ENCODE results near the gene C10orf105. TPM values are rescaled to one million over a fixed set of nuclear protein-coding genes. Genes with fewer than 3 reads are reported as not detected.

Gene C10orf105
- polyA plus RNA-seq, 1 of the 3 experiments (the other 2 are of a cell fraction): not detected

DNA sequence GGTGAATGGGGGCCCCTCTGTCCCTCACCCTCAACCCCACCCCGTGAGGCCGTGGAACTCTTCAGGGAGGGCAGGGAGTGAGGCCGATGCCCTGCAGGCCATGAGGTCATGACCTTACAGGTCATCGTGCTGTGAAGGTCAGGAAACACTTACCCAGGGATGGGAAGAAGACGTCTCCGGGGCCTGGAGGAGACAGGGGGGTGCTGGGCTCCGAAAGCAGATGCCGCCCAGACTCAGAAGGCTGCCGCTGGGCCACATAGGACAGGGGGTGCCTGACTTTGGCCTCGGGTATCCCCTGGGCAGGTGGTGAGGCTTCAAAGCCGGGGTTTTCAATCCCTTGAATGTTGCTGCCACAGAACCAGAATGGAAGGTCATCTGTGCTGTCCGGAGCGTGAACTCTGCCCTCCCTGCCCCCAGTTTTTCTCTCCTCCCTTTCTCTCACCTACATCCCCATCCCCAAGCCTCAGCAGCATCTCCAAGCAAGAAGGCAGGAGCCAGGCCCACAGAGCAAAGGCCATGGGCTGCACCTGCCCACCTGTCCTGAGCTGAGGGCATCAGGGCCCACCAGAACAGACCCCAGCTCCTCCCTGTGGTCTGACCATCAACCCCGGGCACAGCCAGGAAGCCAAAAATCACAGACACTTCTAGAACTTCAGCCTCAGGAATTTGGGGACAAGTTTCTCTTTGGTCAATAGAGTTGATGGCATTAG, 32.1 kb upstream of the C10orf105 start:
- no peak overlapping the region for H2AFZ ChIP-seq (ENCODE audit: low read depth)
- H3K4me1 ChIP-seq (ENCODE audit: control insufficient read depth in 1 of 2, insufficient read depth in 2 of 2, low read depth in 1 of 2, low read length in 1 of 2): peaks cover 0 to 25% of the 10 kb centered on the region in 2 experiments; a peak in 1 of 4 replicates
- no peak overlapping the region for H3K4me2 ChIP-seq
- DNase-seq: no peak
- no peaks in the 10 kb centered on the region for H3K27me3 ChIP-seq (ENCODE audit: insufficient read depth)
- no peaks in the 10 kb centered on the region for H3K9me3 ChIP-seq
- TF ChIP-seq ELF1 (IDR thresholded peaks at IDR 0.05) (no peak), CTCF (IDR thresholded peaks at IDR 0.05) (no peak), RXRA (IDR thresholded peaks at IDR 0.05; ENCODE audit: borderline replicate concordance, low read depth) (no peak), MXI1 (IDR thresholded peaks at IDR 0.05; ENCODE audit: low read depth, low read length) (no peak), FOXJ3 (CRISPR knock-in tag; IDR thresholded peaks at IDR 0.05) (no peak), RAD21 (IDR thresholded peaks at IDR 0.05; ENCODE audit: low read length) (no peak), RFX5 (IDR thresholded peaks at IDR 0.05; ENCODE audit: low read length) (no peak), TCF12 (IDR thresholded peaks at IDR 0.05) (no peak), TEAD4 (IDR thresholded peaks at IDR 0.05; ENCODE audit: borderline replicate concordance, insufficient read depth) (no peak), EP300 (IDR thresholded peaks at IDR 0.05; ENCODE audit: borderline replicate concordance in 1 of 2, low read depth in 1 of 2, low read length in 1 of 2) (no peak), MAX (IDR thresholded peaks at IDR 0.05; ENCODE audit: low read depth) (no peak), CHD2 (IDR thresholded peaks at IDR 0.05; ENCODE audit: low read length, partially characterized antibody) (no peak)
- TF ChIP-seq, protein P1, sequence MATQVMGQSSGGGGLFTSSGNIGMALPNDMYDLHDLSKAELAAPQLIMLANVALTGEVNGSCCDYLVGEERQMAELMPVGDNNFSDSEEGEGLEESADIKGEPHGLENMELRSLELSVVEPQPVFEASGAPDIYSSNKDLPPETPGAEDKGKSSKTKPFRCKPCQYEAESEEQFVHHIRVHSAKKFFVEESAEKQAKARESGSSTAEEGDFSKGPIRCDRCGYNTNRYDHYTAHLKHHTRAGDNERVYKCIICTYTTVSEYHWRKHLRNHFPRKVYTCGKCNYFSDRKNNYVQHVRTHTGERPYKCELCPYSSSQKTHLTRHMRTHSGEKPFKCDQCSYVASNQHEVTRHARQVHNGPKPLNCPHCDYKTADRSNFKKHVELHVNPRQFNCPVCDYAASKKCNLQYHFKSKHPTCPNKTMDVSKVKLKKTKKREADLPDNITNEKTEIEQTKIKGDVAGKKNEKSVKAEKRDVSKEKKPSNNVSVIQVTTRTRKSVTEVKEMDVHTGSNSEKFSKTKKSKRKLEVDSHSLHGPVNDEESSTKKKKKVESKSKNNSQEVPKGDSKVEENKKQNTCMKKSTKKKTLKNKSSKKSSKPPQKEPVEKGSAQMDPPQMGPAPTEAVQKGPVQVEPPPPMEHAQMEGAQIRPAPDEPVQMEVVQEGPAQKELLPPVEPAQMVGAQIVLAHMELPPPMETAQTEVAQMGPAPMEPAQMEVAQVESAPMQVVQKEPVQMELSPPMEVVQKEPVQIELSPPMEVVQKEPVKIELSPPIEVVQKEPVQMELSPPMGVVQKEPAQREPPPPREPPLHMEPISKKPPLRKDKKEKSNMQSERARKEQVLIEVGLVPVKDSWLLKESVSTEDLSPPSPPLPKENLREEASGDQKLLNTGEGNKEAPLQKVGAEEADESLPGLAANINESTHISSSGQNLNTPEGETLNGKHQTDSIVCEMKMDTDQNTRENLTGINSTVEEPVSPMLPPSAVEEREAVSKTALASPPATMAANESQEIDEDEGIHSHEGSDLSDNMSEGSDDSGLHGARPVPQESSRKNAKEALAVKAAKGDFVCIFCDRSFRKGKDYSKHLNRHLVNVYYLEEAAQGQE (IDR thresholded peaks at IDR 0.05; ENCODE audit: low read depth, low read length): no peak
- TF ChIP-seq, protein P2, sequence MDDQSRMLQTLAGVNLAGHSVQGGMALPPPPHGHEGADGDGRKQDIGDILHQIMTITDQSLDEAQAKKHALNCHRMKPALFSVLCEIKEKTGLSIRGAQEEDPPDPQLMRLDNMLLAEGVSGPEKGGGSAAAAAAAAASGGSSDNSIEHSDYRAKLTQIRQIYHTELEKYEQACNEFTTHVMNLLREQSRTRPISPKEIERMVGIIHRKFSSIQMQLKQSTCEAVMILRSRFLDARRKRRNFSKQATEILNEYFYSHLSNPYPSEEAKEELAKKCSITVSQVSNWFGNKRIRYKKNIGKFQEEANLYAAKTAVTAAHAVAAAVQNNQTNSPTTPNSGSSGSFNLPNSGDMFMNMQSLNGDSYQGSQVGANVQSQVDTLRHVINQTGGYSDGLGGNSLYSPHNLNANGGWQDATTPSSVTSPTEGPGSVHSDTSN (IDR thresholded peaks at IDR 0.05): no peak
- H3K27ac ChIP-seq (ENCODE audit: low read depth in 2 of 2, low read length in 1 of 2): no peak overlapping the region
- no peaks in the 10 kb centered on the region for H3K36me3 ChIP-seq (replicated peaks in 1 of 2; ENCODE audit: control insufficient read depth in 1 of 2, insufficient read depth in 2 of 2, low read length in 1 of 2)
- POLR2A ChIA-PET: interaction anchor here (1.5 kb wide), 1 partner anchor 130 kb away, joined by 4 read pairs; no protein-coding TSS in a partner anchor
- no peak overlapping the region for H3K4me3 ChIP-seq (ENCODE audit: low read depth in 2 of 2, low read length in 1 of 2)
- H4K20me1 ChIP-seq (ENCODE audit: insufficient read depth): no peaks in the 10 kb centered on the region
- H3F3A ChIP-seq (replicated peaks; ENCODE audit: insufficient read depth): no peaks in the 10 kb centered on the region
- CTCF ChIA-PET: interaction anchor here (0.9 to 2.1 kb wide), 5 partner anchors 11 to 145 kb away, joined by 3 to 10 read pairs (median 4); partner anchors contain the start of gene VSIR
- H3K79me2 ChIP-seq (ENCODE audit: insufficient read depth): no peaks in the 10 kb centered on the region
- H3K9me2 ChIP-seq: no peaks in the 10 kb centered on the region
- no peak overlapping the region for H3K9ac ChIP-seq
- WGBS (ENCODE audit: low lambda C conversion rate): 67% methylated on average over 11 of the region's 14 CpGs
